IMR-90 (cell line): ENCODE data around the gene OCLN. TPM values are rescaled to one million over a fixed set of nuclear protein-coding genes. Genes with fewer than 3 reads are reported as not detected.

Experiments used
- ATAC-seq: fragments of 200-7000 bp; cut with Tn5 transposase; 2 replicates; pipeline ENCODE4 v1.9.1; 2020; ENCODE audit warnings: low read depth, mild to moderate bottlenecking, moderate library complexity
- BruUV-seq: library from RNA; stranded (reverse); fragments of 400-500 nt; replicated peaks from 2 replicates; lab custom pipeline; 2021; lab: Mats Ljungman, UMichigan
- CTCF ChIA-PET: fragments of 300-600 bp; formaldehyde crosslinking; extraction: SDS; loops from one replicate; lab custom pipeline; 2021; ENCODE audit warnings: antibody characterized with exemption; lab: Yijun Ruan, JAX
- POLR2A ChIA-PET: fragments of 300-600 bp; sonication (Branson Sonifier 250); formaldehyde crosslinking; loops from one replicate; lab custom pipeline; 2022; ENCODE audit warnings: antibody characterized with exemption; ENCODE audit not compliant: unreplicated experiment; lab: Charles Lee
- DNase-seq: peaks from one replicate; pipeline ENCODE4 v3.0.0; 2013
- H2AFZ ChIP-seq: replicated peaks from 2 replicates; pipeline ENCODE3; 2013; ENCODE audit warnings: low read length, mild to moderate bottlenecking; ENCODE audit not compliant: poor library complexity
- H2AK5ac ChIP-seq: 2 replicates; pipeline ENCODE4 v1.6.1; 2013; ENCODE audit warnings: low read depth, low read length, inconsistent platforms
- H2AK9ac ChIP-seq: replicated peaks from 2 replicates; pipeline ENCODE3; 2013; ENCODE audit warnings: mild to moderate bottlenecking, low read depth, low read length, moderate library complexity; ENCODE audit not compliant: poor library complexity
- H2BK120ac ChIP-seq: 2 replicates; pipeline ENCODE4 v1.6.1; 2013; ENCODE audit warnings: low read depth, low read length, inconsistent platforms
- H2BK15ac ChIP-seq: 3 replicates; pipeline ENCODE4 v1.6.1; 2013; ENCODE audit warnings: low read depth, low read length, inconsistent platforms
- H2BK20ac ChIP-seq: 2 replicates; pipeline ENCODE4 v1.6.1; 2013; ENCODE audit warnings: low read depth, mild to moderate bottlenecking, inconsistent platforms, low read length, moderate library complexity
- H2BK5ac ChIP-seq: 2 replicates; pipeline ENCODE4 v1.6.1; 2013; ENCODE audit warnings: mild to moderate bottlenecking, low read depth, low read length, inconsistent platforms; ENCODE audit not compliant: poor library complexity, severe bottlenecking
- H3K14ac ChIP-seq: replicated peaks from 2 replicates; pipeline ENCODE4 v1.6.1; 2013; ENCODE audit warnings: low read depth, low read length, inconsistent platforms
- H3K18ac ChIP-seq: 2 replicates; pipeline ENCODE4 v1.6.1; 2013; ENCODE audit warnings: low read depth, low read length, control low read depth
- H3K23ac ChIP-seq: 2 replicates; pipeline ENCODE4 v1.6.1; 2013; ENCODE audit warnings: low read depth, low read length, inconsistent platforms
- H3K27ac ChIP-seq: 2 replicates; pipeline ENCODE4 v1.5.1; 2013; ENCODE audit warnings: mild to moderate bottlenecking, control low read depth, low read length; ENCODE audit not compliant: insufficient read depth
- H3K27me3 ChIP-seq: 2 replicates; pipeline ENCODE4 v1.6.1; 2013; ENCODE audit warnings: low read length; ENCODE audit not compliant: control insufficient read depth, insufficient read depth
- H3K36me3 ChIP-seq: 2 replicates; pipeline ENCODE4 v1.6.1; 2013; ENCODE audit warnings: low read length, mixed read lengths; ENCODE audit not compliant: control insufficient read depth, insufficient read depth
- H3K4ac ChIP-seq: 2 replicates; pipeline ENCODE4 v1.6.1; 2013; ENCODE audit warnings: low read depth, low read length, inconsistent platforms
- H3K4me1 ChIP-seq: 2 replicates; pipeline ENCODE4 v1.6.1; 2013; ENCODE audit warnings: low read length, mixed read lengths; ENCODE audit not compliant: control insufficient read depth, insufficient read depth
- H3K4me2 ChIP-seq: 2 replicates; pipeline ENCODE4 v1.6.1; 2013; ENCODE audit warnings: low read depth, mild to moderate bottlenecking, control low read depth, low read length, moderate library complexity
- H3K4me3 ChIP-seq: 2 replicates; pipeline ENCODE4 v1.5.1; 2013; ENCODE audit warnings: low read depth, mild to moderate bottlenecking, control low read depth, low read length, moderate library complexity; ENCODE audit not compliant: insufficient read depth
- H3K56ac ChIP-seq: 2 replicates; pipeline ENCODE4 v1.6.1; 2013; ENCODE audit warnings: low read length, inconsistent platforms; ENCODE audit not compliant: insufficient read depth; ENCODE audit errors: extremely low read depth
- H3K79me1 ChIP-seq, 2 experiments: 2 replicates each; pipeline ENCODE4 v1.6.1; 2013; ENCODE audit warnings: low read length in 2 of 2, inconsistent platforms in 1 of 2, low read depth in 1 of 2
- H3K9ac ChIP-seq: 2 replicates; pipeline ENCODE4 v1.6.1; 2013; ENCODE audit warnings: low read depth, low read length, control low read depth
- H3K9me1 ChIP-seq: 2 replicates; pipeline ENCODE4 v1.6.1; 2013; ENCODE audit warnings: low read length, inconsistent platforms; ENCODE audit not compliant: insufficient read depth
- H3K9me3 ChIP-seq: 2 replicates; pipeline ENCODE4 v1.6.1; 2013; ENCODE audit warnings: low read length; ENCODE audit not compliant: control insufficient read depth, insufficient read depth
- H4K20me1 ChIP-seq: 2 replicates; pipeline ENCODE4 v1.6.1; 2013; ENCODE audit warnings: low read length, inconsistent platforms; ENCODE audit not compliant: insufficient read depth
- H4K5ac ChIP-seq: 2 replicates; pipeline ENCODE4 v1.6.1; 2013; ENCODE audit warnings: mild to moderate bottlenecking, low read depth, low read length, control low read depth
- H4K8ac ChIP-seq, 2 experiments: 2 replicates each; pipeline ENCODE4 v1.6.1; 2013; ENCODE audit warnings: low read depth in 2 of 2, low read length in 2 of 2, control low read depth in 1 of 2, inconsistent platforms in 1 of 2
- H4K91ac ChIP-seq: 2 replicates; pipeline ENCODE4 v1.6.1; 2013; ENCODE audit warnings: low read depth, low read length, inconsistent platforms; ENCODE audit not compliant: insufficient read depth
- BHLHE40 ChIP-seq: fragments of 150-350 bp; IDR thresholded peaks from 2 replicates; pipeline ENCODE4 v1.6.1; 2016; ENCODE audit warnings: mild to moderate bottlenecking, low read depth, low read length
- CEBPB ChIP-seq: IDR thresholded peaks from 2 replicates; pipeline ENCODE4 v1.6.1; 2012; ENCODE audit warnings: low read depth, low read length, improper control_type of control experiment
- CTCF ChIP-seq: conservative IDR thresholded peaks from 2 replicates; pipeline ENCODE4 v1.5.1; 2012; ENCODE audit warnings: mild to moderate bottlenecking, low read depth, low read length, improper control_type of control experiment
- ELK1 ChIP-seq: fragments of 150-350 bp; IDR thresholded peaks from 2 replicates; pipeline ENCODE4 v1.6.1; 2016; ENCODE audit warnings: low read depth, mild to moderate bottlenecking, low read length, moderate library complexity, borderline replicate concordance
- FOS ChIP-seq: fragments of 150-350 bp; IDR thresholded peaks from 2 replicates; pipeline ENCODE4 v1.6.1; 2016; ENCODE audit warnings: low read depth, low read length
- MAFK ChIP-seq: IDR thresholded peaks from 2 replicates; pipeline ENCODE4 v1.6.1; 2012; ENCODE audit warnings: low read depth, low read length, improper control_type of control experiment
- MAZ ChIP-seq: IDR thresholded peaks from 2 replicates; pipeline ENCODE4 v1.6.1; 2012; ENCODE audit warnings: low read depth, mild to moderate bottlenecking, low read length, improper control_type of control experiment, moderate library complexity, borderline replicate concordance
- MXI1 ChIP-seq: IDR thresholded peaks from 2 replicates; pipeline ENCODE4 v1.6.1; 2012; ENCODE audit warnings: low read depth, mild to moderate bottlenecking, low read length, moderate library complexity, borderline replicate concordance
- NFE2L2 ChIP-seq: fragments of 150-350 bp; IDR thresholded peaks from 2 replicates; pipeline ENCODE4 v1.6.1; 2016; ENCODE audit warnings: low read depth, mild to moderate bottlenecking, low read length
- POLR2A ChIP-seq: IDR thresholded peaks from 2 replicates; pipeline ENCODE4 v1.6.1; 2012; ENCODE audit warnings: mild to moderate bottlenecking, low read depth, low read length
- RAD21 ChIP-seq: IDR thresholded peaks from 2 replicates; pipeline ENCODE4 v1.6.1; 2012; ENCODE audit warnings: low read length, improper control_type of control experiment
- RCOR1 ChIP-seq: IDR thresholded peaks from 2 replicates; pipeline ENCODE4 v1.6.1; 2012; ENCODE audit warnings: mild to moderate bottlenecking, low read length, improper control_type of control experiment; ENCODE audit not compliant: insufficient replicate concordance
- RFX5 ChIP-seq: IDR thresholded peaks from 2 replicates; pipeline ENCODE4 v1.8.0; 2012; ENCODE audit warnings: low read depth, mild to moderate bottlenecking, low read length, moderate library complexity
- SMC3 ChIP-seq: fragments of 150-350 bp; IDR thresholded peaks from 2 replicates; pipeline ENCODE4 v1.6.1; 2016; ENCODE audit warnings: low read depth, mild to moderate bottlenecking, antibody characterized with exemption, low read length, moderate library complexity
- USF2 ChIP-seq: fragments of 150-350 bp; IDR thresholded peaks from 2 replicates; pipeline ENCODE4 v1.6.1; 2017; ENCODE audit warnings: mild to moderate bottlenecking, antibody characterized with exemption, low read length, low read depth
- WGBS, 2 experiments: methylation state at CpG; one replicate each; pipeline versions ENCODE4 v1.1.5 to v1.1.7; 2013; ENCODE audit warnings: missing lambda C conversion rate in 2 of 2; ENCODE audit not compliant: insufficient read length in 1 of 2; ENCODE audit errors: extremely low coverage in 2 of 2; 5-methylcytosine and 5-hydroxymethylcytosine counted together
- dilution Hi-C: fragments of 300-500 bp; cut with HindIII; formaldehyde crosslinking; loops from one replicate; pipeline ENCODE4 v1.14.3; 2018; ENCODE audit warnings: low sequenced_read_pairs; ENCODE audit not compliant: unreplicated experiment
- in situ Hi-C: fragments of 300-500 bp; cut with MboI; formaldehyde crosslinking; loops from 3 replicates; pipeline ENCODE4 v1.14.3; 2019; ENCODE audit warnings: low sequenced_read_pairs, inconsistent platforms, mixed read lengths
- intact Hi-C: fragments of 100-400 bp; cut with micrococcal nuclease; formaldehyde crosslinking; loops from 2 replicates; pipeline ENCODE4 v1.10.0; 2022
- polyA plus RNA-seq, 3 experiments: library from polyadenylated mRNA; depleted of rRNA; stranded (reverse); fragments of >200 nt; gene quantifications; 2 replicates each; pipeline ENCODE4 v1.2.3, GENCODE V29; 2012; ENCODE audit warnings: low replicate concordance in 1 of 3
- total RNA-seq: library from RNA; depleted of rRNA; stranded (reverse); fragments of >200 nt; gene quantifications from 2 replicates; pipeline ENCODE4 v1.2.3, GENCODE V29; 2012

The OCLN gene
- total and polyA plus RNA-seq, 2 of the 4 experiments (the other 2 are of a cell fraction): 0.72 to 0.99 TPM

- TF ChIP-seq FOS: no peak
- TF ChIP-seq RAD21: no peak
- no peak for TF ChIP-seq POLR2A
- TF ChIP-seq RCOR1: no peak
- no peak for TF ChIP-seq CTCF
- TF ChIP-seq ELK1: no peak
- TF ChIP-seq SMC3: no peak
- TF ChIP-seq NFE2L2: no peak
- TF ChIP-seq MAFK: no peak
- TF ChIP-seq MXI1: no peak
- TF ChIP-seq USF2: no peak
- TF ChIP-seq CEBPB: no peak
- TF ChIP-seq MAZ: no peak
- no peak for TF ChIP-seq BHLHE40
- no peak for TF ChIP-seq RFX5
- POLR2A ChIA-PET: no interaction called here
- H4K8ac ChIP-seq: no peak overlapping the region
- CTCF ChIA-PET: interaction anchor here (1.6 kb wide), 1 partner anchor 10 kb away, joined by 5 read pairs; no protein-coding TSS in a partner anchor
- H3K9ac ChIP-seq: no peak overlapping the region
- no peak for ATAC-seq
- H3K4me2 ChIP-seq: no peak overlapping the region
- no peaks in the 10 kb centered on the region for H3K36me3 ChIP-seq
- no peak overlapping the region for H3K56ac ChIP-seq
- no peak overlapping the region for H3K4me3 ChIP-seq
- intact Hi-C loops: no loop called here
- no peaks in the 10 kb centered on the region for H4K20me1 ChIP-seq
- no TSS peak for BruUV-seq
- H2BK120ac ChIP-seq: no peak overlapping the region
- no peak overlapping the region for H4K91ac ChIP-seq
- no peak overlapping the region for H2BK15ac ChIP-seq
- no peak overlapping the region for H2AFZ ChIP-seq
- H3K27me3 ChIP-seq: peaks cover 25% of the 10 kb centered on the region
- no peaks in the 10 kb centered on the region for H3K4me1 ChIP-seq
- no peak overlapping the region for H2BK20ac ChIP-seq
- H2BK5ac ChIP-seq: no peak overlapping the region
- no peak overlapping the region for H3K27ac ChIP-seq
- no peak overlapping the region for H3K18ac ChIP-seq
- DNase-seq: no peak
- H2AK5ac ChIP-seq: no peak overlapping the region
- H3K14ac ChIP-seq: no peak overlapping the region
- H3K4ac ChIP-seq: no peak overlapping the region
- dilution Hi-C loops: no loop called here
- H3K9me1 ChIP-seq: no peaks in the 10 kb centered on the region
- in situ Hi-C loops: no loop called here
- no peaks in the 10 kb centered on the region for H3K9me3 ChIP-seq
- H4K5ac ChIP-seq: no peak overlapping the region
- no peak overlapping the region for H2AK9ac ChIP-seq
- H3K79me1 ChIP-seq: no peaks in the 10 kb centered on the region
- WGBS, 2 experiments: 81% methylated on average over 4 of the region's 7 CpGs; no CpG with 5 or more reads in 1 of the 2 experiments
- H3K23ac ChIP-seq: no peak overlapping the region
Measured at GRCh38 chr5:69530561-69531405, 38.2 kb downstream of the OCLN start.
